DMS 273 (cell line): ENCODE results near the gene NLK.
"Not testable (repeated sequence)": the region's sequence is repeated elsewhere in the genome, so short reads cannot be mapped to it uniquely, and the experiment has no call there.

Experiments
- DNase-seq: peaks from one replicate; lab custom pipeline; 2025; ENCODE audit not compliant: unreplicated experiment; lab: John Stamatoyannopoulos, UW

The NLK gene

DNA sequence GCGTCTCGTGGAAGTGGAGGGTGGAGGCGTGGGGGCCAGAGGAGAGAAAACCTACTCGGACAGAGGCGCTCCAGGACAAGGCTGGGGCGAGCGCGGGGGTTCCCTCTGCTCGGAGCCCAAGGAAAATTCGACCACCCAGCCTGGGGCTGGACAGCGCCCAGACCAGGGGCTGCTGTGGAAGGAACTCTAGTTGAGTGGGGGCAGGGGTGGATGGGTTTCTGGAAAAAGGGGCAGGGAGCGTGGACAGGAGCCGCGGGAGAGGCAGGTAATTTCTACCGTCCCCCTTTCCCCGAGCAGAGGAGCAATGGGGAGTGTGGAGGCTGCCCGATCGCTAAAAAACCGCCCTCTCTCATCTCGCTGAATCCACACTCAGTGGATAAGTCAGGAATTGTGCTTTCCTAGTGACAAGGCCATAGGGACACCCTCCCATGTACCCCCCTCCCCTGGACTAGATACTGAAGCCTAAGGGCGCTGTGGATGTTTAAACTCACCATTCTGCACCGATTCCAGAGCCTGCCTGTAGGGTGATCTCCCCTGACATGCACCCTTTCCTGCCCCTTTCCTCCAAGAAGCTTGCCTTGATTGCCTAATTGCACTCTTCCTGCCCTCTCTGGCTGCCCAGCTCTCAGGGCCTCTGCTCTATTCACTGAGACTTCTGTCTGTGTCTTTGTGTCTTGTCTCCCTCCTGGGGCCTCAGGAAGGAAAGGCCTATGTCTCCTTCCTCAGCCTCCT lies 185.8 kb downstream of the NLK start:
- DNase-seq, result peak; percentile 17

DNA sequence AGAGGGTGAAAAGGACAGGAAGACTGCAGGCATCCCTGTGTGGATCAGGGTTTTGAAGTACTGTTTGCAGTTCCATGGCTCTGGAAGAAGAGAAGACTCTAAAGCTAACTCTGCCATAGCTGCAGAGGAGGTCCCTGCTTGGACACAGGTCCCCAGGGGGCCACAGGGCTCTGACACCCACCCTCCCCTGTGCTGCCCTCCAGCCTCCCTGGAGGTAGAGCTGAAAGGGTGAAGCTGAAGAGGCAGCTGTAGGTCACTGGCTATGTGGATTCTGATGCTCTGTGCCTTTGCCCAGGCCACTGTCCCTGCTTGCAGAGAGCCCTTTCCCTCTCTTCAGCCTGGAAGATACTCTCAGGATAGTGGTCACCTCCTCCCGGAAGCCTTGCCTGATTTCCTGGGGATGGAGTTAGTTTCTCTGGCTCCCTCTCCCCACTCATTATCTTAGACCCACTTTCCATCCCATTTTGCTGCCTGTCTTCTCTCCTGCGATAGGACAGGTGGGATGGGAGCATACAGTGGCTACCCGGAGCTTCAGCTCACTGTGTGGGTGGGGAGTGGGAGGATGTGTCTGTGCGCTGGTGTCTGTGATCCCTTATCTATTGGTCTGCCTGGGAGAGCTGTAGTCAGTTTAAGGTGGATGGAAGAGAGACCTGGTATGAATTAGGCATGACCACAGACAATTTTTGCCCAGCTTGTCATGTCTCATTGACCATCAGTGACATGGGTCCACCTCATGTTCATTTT lies 186.7 kb downstream of the NLK start:
- DNase-seq, result no peak

DNA sequence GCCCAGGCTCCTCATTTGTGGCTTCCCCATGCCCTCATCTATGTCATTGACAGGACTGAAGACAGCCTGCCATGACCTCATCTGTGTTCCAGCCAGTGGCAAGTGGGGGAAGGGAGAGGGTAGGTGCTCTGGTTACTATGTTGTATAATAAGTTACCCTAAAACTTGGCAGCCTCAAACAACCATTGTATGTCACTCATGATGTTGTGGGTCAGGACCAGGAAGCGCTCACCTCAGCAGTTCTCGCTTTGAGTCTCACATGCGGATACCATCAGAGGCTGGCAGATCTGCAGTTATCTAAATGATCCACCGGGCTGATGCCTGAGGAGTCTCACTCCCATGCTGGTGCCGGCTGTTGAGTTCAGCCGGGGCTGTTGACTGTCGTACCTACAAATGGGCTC lies 187.5 kb downstream of the NLK start:
- peak; percentile 23 for DNase-seq

DNA sequence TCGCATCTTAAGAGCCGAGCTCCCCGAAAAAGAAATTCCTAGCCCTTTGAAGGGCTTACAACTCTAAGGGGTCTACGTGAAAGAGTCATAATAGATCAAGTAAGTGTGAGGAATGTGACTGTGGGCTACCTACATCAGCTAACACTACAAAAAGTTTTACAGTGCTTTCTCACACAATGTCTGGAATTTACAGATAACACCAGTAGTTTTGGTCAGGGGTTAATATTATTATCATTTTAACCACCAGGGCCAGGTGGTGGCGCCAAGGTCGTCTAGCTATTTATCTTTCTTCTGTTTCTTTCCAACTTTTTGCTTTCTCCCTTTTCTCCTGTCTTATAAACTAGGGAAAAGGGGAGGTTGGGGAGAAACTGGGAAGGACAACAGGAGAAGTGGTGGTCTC lies 188.1 kb downstream of the NLK start:
- DNase-seq, result not testable (repeated sequence)

DNA sequence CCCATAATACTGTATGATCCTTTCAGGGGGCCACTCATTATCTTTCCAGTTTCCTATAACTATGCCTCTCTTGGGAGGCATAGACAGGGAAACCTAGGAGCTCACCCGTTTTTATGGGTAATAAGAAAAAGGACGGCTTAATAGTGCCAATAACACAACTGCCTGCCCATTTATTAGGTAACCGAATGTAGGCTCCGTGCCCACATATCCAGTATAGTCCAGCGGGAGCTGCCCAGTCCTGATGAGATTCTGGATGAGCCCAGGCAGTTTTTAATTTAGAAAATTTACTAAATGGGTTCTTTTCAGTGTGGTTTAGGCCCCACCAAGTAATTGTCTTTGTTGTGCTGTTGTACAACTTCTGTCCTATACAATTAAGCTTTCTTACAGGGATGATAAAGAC lies 189.1 kb downstream of the NLK start:
- DNase-seq, result not testable (repeated sequence)

DNA sequence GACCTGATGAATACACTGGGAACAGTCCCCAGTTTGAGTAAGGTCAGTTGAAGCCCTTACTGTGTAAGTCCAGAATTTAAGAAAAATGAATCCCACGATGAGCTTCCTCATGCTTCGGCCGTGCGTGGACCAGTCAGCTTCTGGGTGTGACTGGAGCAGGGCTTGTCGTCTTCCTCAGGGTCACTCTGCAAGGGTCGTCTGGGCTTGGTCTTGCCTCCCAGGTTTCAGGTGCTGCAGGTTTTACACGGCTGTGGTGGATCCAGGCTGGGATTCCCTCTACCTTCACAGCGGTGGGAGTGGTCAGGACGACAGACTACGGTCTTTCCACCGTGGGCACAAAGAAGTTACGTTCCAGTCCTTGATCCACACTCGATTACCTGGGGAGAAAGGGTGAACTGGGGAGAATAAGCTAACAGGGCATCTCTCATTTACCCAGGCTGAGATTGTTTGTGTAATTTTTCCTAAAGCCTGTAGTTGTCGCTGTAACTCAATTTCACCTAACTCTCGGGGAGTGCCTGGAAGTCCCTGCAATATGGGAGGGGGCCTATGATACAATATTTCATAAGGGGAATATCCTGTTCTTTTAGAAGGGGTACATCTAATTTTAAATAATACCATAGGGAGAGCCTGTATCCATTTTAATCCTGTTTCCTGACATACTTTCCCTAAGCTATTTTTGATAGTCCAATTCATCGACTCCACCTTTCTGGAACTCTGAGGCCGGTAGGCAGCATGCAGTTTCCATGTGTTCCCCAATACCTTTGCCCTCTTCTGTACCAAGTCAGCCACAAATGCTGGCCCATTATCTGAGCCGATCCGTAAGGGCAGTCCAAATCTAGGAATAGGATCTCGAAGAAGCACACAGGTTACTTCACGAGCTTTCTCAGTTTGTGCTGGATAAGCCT lies 190.7 kb downstream of the NLK start:
- peak; percentile 35 for DNase-seq

DNA sequence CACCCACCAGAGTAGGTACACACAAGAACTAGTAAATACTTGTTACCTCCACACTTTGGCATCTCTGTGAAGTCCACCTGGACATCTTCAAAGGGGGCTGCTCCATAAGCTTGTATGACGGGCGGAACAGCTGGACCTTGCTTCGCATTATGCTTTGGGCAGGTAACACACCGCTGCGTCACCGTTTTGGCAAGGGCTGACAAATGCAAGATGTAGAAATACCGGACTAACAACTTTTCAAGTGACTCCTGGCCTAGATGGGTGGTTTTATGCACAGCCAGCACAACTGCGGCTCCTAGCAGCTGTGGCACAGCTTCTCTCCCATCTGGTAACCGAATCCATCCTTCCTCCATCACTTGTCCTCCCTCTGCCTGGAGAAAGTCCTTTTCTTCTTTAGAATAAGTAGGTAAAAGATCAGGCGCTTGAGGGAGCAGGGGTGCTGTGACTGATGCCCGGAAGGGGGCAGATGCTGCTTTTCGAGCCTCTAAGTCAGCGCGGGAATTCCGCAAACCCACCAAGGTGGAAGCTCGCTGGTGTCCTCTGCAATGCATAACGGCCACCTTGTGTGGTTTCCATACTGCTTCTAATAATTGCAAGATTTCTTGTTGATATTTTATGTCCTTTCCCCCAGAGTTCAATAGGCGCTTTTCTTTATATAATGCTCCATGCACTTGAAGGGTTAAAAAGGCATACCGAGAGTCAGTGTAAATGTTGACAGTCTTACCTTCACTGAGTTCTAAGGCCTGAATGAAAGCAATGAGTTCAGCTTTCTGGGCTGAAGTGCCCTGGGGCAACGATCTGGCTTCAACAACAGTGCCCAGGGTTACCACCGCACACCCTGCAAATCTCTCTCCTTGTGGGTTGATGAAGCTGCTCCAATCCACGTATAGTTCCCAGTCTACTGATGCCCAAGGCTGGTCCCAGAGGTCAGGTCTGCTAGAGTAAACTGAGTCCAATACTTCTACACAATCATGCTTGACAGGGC lies 191.7 kb downstream of the NLK start:
- DNase-seq, result not testable (repeated sequence)

DNA sequence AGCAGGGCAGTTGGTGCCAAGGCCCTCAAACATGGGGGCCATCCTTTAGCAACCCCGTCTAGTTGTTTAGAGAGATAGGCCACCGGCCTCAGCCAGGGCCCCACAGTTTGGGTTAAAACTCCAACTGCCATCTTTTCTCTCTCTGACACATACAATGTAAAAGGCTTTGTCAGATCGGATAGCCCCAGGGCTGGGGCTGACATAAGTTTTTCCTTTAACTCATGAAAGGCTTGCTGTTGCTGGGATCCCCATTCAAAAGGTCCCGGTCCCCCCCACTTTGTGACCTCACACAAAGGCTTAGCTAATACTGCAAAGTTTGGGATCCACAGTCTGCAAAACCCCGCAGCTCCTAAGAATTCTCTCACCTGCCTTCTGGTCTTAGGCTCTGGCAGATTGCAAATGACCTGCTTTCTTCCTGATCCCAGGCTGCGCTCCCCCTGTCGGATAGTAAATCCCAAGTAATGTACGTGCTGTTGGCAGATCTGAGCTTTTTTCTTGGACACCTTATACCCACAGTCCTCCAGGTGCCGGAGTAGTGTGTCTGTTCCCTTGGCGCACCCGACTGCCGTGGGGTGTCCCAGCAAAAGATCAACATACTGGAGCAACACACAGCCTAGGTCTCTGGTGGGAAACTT lies 192.7 kb downstream of the NLK start:
- not testable (repeated sequence) for DNase-seq

DNA sequence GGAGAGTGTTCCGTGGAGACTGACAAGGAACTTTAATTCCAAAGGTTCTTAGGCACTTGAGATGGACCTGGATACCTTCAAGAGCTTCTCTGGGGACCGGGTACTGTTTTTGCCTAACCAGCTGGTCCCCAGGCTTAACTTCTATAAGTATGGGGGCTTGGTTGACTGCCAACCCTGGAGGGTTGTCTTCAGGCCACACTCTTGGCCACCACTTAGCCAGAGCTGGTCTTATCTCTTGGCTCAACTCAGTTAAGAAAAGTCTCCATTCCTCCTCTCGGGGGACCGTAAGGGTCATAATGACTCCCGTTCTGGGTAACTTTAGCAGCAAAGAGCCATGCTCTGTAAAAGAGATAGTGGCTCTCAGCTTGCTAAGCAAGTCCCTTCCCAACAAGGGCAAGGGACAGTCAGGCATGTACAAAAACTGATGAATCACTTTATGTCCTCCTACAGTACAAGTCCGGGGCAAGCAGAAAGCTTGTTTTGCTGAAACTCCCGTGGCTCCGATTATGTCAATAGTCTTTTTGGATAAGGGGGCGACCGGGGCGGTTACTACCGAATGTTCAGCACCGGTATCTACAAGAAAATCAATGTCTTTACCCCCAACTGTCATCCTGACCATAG lies 193.7 kb downstream of the NLK start:
- DNase-seq, result not testable (repeated sequence)

DNA sequence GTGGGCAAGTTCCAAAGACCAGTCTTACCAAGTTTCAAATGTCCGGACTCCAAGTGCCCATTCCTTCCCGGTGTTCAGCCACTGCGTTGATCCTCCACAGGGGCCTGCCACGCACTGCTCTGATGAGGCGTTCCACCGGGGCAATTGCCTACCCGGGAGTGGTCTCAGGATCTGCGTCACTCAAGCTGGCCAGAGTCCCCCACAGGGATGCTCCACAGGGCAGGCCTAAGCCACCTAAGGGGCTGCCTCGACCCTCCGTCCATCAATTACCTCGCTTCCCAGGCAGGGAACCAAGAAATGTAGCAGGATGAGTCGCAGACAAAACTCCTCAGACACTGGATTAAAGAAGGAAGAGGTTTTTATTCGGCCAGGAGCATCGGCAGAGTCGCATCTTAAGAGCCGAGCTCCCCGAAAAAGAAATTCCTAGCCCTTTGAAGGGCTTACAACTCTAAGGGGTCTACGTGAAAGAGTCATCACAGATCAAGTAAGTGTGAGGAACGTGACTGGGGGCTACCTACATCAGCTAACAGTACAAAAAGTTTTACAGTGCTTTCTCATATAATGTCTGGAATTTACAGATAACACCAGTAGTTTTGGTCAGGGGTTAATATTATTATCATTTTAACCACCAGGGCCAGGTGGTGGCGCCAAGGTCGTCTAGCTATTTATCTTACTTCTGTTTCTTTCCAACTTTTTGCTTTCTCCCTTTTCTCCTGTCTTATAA lies 196.2 kb downstream of the NLK start:
- not testable (repeated sequence) for DNase-seq

DNA sequence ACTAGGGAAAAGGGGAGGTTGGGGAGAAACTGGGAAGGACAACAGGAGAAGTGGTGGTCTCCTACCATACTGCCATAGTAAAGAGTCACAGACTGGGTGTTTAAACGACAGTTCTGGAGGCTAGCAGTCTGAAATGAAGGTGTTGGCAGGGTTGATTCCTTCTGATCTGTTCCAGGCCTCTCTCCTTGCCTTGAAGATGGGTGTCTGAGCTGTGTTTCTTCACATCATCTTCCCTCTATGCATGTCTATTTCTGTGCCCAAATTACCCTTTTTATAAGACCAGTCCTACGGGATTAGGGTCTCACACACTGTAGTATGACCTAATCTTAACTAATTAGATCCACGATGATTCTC lies 196.8 kb downstream of the NLK start:
- DNase-seq, result no peak

DNA sequence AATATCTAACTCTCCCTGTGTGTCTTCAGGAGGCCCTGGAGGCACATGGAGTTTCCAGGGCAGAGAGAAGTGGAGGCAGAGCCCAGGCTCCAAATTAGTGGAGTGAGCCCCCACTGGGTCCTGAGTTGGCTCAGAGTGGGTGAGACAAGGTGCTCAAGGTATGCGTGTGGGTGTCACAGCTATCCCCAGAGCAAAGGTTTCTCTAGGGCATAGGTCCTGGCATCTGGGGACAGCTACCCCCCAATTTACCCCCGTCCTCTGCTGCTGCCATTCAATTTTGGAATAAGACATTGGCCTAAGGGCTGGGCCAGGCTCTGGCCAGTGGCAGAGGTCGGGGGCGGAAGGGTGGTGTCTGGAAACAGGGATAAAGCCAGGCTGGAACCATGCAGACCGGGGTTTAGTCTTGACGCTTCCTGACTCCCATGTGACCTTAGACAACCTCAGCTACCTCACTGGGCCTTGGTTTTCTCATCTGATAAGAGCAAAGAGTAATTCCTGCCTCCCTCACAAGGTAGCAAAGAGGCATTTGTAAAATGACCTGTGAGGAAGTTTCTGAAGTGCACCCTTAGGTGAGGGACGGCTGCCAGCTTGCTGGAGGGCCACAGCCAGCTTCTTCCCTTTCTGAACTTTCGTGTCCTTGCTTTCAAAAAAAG lies 198.3 kb downstream of the NLK start:
- no peak for DNase-seq

DNA sequence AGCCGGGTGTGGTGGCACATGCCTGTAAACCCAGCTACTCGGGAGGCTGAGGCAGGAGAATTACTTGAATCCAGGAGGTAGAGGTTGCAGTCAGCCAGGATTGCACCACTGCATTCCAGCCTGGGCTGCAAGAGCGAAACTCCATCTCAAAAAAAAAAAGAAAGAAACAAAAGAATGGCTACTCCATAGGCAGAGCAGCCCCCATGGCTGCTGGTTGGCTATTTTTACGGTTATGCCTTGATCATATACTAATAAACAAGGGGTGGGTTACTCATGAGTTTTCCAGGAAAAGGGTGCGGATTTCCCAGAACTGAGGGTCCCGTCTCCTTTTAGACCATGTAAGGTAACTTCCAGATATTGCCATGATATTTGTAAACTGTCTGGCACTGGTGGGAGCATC lies 200.3 kb downstream of the NLK start:
- no peak for DNase-seq

DNA sequence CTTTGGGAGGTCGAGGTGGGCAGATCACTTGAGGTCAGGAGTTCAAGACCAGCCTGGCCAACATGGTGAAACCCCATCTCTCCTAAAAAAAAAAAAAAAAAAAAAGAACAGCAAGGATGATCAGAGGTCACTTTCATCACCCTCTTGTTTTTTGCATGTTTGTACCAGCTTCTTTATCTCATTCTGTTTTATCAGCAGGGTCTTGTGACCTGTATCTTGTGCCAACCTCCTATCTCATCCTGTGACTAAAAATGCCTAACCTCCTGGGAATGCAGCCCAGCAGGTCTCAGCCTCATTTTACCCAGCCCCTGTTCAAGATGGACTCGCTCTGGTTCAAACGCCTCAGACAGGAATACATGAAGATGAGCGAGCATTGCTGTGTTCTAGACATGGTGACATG lies 200.8 kb downstream of the NLK start:
- DNase-seq, result not testable (repeated sequence)

DNA sequence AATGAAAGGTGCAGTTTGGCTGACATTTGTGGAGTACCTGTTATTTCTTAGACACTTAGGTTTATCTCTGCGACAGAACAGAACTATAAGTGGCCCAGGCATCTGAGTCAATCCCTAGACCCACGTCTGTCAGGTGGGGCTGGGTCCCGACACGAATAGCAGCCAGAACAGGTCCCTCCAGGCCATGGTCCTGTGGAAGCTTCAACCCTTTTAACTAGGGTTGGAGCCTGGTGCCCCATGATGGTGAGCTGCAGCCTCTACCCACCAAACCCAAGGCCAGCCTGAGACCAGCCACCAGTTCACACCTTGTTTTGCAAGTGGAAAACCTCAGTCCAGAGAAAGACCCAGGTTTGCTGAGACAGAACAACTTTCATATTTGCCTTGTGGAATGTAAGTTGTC lies 202.0 kb downstream of the NLK start:
- DNase-seq, result no peak
